OCI-M1 (cell line): Measurements from ENCODE around the gene FOXJ3.
"Not testable (repeated sequence)": the region's sequence is repeated elsewhere in the genome, so short reads cannot be mapped to it uniquely, and the experiment has no call there.

ENCODE experiments used
- DNase-seq: peaks from one replicate; lab custom pipeline; 2025; lab: John Stamatoyannopoulos, UW

The FOXJ3 gene

DNA sequence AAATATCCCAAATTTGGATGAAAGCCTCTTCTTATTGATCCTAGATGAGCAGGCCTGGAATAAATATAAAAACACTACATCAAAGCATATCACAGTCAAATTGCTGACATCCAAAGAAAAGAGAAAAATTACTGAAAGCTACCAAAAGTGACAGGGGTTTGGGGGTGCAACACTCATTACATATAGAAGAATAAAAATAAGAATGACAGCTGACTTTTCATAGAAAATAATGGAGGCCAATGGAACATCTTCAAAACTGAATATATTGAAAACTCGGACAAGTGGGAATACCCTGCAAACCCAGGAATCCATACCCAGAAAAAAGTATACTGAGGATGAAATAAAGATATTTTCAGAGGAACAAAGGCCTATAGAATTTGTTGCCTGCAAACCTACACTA lies 84.0 kb downstream of the FOXJ3 start:
- DNase-seq, result no peak

DNA sequence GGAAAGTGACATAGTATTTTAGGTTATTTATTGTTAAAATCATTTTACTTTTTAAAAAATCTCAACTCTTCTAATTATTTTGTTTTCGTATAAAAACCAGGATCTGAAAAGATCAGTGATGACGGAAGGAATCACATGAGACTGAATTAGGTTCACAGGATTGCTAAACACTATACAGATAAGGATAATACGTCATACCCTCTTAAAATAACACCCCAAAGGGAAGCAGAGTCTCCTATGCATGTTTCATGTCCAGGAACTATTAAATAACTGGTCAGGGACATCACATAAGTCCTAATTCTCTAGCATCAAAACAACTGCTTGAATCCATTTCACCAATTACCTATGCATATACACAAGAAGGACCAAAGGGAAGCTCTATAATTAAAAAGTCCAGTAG lies 84.9 kb downstream of the FOXJ3 start:
- DNase-seq, result no peak

DNA sequence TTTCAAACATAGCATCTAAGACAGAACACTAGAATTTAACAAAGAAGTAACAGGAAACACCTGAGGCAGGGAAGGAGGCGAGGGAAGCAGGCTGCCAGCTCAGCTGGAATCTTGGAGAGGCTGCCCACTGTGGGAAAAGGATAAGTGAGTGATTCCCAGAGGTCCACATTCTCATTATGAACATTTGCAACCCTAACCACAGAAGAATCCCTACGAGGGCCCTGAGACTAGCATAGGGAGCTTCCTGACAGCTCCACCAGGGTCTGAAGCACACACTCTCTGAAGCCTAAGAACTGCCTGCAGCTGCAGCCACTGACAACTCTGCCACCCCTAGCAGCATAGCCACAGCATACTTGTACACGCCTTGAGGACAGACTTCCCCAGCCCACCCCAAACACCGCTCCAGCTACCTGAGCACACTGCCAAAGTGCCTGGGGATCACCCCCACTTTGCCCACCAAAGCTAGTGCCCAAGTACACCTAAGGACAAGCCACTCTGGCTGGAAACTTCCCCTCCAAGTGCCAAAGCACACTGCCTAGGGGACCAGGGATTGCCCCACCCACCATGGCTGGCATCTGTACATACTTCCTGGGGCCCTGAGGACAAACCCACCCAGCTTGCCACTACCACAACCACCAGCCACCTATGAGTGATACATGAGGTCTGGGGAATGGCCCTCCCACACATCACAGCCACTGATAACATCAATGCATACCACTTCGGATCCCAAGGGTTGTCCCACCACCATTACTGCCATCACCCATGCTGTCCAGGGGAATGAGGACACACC lies 93.9 kb downstream of the FOXJ3 start:
- DNase-seq, result no peak

DNA sequence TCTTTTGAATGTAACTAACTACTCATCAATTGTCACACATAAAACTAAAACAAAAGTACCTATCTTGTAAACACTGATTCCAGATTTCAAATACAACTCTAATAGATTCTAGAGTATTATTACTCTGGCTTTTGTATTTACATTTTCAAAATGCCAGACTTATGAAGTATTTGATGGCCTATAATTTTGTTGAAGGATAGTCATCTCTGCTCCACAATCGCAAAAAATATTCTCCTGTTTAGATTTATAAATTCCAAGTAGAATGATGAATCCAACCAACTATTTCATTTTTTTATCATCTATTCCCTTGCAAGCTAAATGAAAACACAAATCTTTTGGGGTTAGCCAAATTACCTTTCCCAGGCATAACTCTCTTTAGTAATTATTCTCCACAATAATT lies 95.5 kb downstream of the FOXJ3 start:
- DNase-seq, result no peak

DNA sequence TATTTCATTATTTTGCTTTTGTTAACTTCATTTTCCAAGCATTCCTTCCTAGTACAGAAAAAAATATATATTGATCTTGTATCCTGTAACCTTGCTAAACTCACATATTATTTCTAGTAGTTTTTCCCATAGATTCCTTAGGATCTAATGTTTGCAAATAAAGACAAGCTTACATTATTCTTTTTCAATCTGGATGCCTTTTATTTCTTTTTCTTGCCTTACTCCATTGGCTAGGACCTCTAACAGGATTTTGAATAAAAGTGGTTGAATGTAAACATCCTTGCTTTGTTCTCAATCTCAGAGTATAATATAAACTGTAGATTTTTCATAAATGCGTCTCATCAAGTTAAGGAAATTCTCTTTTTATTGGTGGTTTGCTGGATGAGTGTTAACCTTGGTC lies 96.0 kb downstream of the FOXJ3 start:
- DNase-seq, result no peak

DNA sequence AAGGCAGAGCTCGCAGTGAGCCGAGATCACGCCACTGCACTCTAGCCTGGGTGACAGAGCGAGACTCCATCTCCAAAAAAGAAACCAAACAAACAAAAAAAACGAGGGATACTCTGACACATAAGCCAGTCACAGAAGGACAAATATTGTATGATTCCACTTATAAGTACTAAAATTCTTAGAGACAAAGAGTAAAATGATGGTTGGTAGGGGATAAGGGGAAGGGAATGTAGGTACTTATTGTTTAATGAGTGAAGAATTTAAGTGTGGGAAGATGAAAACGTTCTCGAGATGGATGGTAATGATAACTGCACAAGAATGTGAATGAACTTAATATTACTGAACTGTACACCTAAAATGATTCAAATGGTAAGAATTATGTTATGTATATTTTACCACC lies 103.8 kb downstream of the FOXJ3 start:
- DNase-seq, result no peak

DNA sequence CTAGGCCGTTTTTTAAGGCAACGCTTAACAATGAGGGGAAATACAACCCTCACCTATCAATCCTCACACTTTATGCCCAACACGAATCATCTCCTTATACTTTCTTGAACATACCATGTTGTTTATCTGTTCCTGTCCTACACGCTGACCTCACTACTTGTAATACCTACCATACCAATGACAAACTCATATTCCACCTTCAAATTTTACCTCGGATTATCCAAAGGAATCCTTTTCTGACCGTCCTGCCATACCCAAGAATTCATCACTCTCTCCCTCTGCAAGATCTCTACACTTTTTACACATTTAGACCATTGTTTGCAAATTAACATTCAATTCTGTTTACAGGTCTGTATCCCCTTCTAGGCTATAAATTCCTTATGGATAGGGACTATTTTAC lies 106.1 kb downstream of the FOXJ3 start:
- no peak for DNase-seq

DNA sequence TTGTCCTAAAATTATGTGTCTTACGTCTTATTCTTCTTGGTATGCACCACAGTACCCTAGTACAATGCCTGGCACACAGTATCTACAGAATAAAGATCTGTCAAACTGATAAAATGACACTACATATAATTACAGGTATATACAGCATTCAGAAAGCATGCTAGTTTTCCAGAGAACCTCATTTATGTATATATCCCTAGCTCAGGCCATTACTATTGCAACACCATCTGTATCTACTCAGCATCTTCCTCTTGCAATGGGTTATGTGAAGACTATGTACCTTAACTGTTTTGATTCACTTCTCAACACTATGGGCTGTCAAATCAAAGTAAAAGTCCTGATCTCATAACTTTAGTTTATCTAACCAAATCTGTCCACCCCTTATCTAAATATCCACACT lies 112.0 kb downstream of the FOXJ3 start:
- DNase-seq, result no peak

DNA sequence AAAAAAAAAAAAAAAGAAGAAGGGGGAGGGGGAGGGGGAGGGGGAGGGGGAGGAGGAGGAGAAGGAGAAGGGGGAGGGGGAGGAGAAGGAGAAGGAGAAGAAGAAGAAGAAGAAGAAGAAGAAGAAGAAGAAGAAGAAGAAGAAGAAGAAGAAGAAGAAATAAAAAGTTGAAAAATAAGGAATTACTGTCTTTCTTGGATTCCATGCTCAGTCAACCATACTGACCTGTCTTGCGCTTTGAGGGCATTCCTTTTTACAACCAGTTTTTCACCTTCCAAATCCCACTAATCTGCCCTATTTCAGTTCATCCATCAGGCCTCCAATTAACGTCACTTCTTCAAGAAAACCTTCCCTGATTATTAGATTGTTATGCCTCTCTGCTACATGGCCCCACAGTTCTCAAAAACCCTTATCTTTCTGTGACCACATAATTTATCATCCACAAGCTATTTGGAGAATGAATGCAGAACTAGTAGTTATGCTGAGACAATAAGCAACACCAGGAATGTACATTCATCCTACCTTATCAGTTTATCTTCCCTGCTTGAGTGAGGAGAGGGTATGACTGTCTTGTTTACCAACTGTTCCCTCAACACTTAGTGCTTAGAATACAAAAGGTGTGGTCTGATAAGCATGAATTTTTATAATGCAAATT lies 113.0 kb downstream of the FOXJ3 start:
- peak; percentile 47 for DNase-seq

DNA sequence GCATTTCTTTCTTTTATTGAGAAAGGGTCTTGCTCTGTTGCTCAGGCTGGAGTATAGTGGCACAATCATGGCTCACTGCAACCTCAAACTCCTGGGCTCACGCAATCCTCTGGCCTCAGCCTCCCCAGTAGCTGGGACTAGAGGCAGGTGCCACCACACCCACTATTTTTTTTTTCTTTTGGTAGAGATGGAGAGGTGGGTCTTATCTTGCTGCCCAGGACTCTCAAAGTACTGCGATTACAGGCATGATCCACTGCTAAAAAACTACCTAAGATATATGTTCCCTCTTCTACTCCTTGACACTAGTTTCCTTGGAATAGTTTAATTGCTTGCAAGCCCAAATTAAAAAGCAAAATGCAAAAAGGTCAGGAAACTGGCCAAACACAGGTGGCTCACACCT lies 113.6 kb downstream of the FOXJ3 start:
- DNase-seq, result no peak

DNA sequence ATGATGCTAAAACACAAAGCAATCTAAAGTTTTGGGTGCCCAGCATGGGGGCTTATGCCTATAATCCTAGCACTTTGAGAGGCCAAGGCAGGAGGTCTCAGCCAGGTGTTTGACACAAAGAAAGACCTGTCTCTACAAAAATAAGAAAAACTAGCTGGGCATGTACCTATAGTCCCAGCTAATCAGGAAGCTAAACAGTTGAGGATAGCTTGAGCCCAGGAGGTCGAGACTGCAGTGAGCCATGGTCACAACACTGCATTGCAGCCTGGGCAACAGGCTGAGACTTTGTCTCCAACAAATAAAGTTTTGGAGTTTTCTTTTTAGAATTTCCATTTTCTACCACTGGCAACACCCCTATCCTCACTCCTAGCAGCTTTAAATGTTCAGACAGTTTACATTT lies 115.4 kb downstream of the FOXJ3 start:
- no peak for DNase-seq

DNA sequence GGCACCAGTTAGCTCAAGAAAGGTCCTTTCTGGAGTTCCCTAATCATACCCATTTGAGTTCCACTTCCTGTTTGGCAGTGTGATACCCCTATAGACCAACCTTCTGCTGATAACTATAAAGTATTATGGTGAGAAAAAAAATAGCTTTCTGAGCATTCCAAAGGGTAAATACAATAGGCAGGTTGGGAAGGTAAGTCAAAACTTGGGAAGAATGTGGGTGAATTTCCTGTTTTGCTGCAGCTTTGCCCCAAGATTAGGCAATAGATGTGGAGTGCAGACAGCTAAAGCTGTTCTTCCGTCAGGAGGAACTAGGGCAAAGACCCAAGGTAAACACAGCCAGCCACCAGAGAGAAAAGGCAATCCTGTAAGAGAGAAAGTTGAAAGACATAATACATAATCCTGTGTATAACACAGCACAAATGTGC lies 120.6 kb downstream of the FOXJ3 start:
- peak; percentile 50 for DNase-seq

DNA sequence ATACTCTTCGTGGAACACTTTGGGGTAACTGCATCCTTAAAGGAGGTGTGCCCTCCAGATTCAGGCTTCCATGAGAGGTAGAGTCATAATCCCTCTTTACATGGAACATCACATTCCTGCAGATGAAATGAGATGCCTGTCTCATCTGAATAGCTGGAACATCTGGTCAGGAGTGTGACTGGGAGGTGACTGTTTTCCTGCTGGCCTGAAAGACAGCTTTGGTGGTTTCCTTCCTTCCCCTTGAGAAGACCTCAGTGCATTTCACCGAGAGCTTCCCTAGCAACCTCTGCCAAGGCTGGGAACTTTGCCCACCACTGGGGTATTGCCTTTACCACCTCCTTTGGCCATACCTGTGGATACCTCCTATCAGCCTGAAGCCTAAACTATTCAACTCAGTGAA lies 123.8 kb downstream of the FOXJ3 start:
- no peak for DNase-seq

DNA sequence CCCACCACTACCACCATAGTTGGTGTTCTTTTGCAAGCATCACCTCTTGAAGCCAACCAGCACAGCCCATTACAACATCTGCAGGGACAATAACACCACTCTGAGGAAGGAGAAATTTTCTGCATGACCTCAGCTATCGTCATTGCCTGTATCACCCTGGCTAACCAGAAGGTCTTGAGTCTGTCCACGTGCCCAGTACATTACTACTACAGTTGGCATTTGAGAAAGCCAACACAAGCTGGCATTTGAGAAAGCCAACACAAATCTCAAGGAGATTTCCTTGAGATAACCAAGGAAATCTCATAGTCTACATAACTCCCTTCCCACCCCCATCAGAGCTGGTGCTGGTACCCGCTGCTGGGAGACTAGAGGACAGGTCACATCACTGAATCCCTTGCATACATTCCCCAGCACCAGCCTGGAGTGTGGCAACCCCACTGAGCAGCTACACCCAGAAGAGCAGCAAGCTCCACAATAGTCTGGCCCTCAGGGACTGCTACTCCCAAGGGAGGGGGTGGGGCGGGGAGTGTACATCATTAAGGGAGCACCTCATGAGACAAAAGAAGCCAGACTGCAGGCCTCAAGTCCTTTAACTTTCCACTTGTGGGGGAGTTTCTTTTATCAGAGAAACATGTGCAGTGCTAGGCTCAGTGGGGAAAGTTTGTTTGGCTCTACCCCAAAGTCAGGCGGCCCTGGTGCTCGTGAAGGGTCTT lies 124.5 kb downstream of the FOXJ3 start:
- no peak for DNase-seq

DNA sequence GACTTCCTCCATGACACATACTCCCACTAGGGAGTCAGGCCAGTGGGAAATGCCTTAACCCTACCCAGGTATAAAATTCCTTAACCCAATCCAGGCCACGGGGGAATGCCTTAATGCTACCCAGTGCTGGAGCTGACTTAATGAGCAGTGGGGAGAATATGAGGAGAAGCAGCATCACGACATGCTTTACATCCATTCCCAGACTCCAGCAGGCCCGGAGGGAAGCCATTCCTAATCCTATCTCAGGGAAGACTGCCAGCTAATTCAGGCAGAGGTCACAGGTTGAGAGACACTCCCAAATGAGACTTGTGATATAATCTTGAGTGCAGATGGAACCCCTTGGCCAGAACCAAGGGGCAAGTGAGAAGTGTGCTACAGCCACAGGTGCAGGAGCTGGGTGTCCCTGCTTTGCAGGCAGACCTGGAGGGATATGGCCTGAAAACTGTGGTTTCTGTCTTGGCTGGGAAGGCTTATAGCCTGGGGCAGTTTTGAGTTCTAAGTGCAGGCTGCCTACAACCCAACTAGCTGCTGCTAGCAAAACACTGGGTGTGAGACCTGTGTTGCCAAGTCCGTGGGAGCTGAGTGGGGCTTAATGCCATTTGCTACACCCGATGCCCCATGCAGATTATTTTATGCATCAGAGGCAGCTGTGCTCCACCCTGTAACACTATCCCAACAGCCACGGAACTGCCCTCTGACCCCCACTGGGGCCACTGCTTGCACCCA lies 125.3 kb downstream of the FOXJ3 start:
- no peak for DNase-seq

DNA sequence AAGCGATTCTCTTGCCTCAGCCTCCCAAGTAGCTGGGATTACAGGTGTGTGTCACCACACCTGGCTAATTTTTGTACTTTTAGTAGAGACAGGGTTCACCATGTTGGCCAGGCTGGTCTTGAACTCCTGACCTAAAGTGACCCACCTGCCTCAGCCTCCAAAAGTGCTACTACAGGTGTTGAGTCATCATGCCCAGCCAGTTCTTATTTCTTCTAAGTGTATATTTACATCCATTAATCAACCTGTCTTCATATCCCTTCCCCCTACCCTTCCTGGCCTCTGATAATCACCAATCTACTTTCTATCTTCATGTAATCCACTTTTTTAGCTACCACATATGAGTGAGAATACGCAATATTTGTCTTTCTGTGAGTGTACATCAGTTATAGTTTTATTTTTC lies 128.1 kb downstream of the FOXJ3 start:
- not testable (repeated sequence) for DNase-seq

DNA sequence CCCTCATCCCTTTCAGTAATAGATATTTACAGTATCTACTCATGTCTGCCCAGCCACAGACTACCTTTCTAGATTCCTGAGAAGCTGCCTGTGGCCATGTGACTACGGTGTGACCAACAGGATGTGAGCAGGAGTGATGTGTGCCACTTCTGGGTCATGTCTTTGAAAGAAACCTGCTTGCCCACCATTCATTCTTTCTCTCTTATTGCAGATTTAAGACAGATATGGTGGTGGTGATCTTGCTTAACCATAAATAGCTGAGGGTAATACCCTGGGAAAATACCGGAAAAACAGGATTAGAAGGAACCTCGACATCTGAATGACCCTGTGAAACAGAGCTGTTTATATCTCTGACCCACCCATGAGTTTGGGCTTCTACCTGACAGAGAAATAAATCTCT lies 128.9 kb downstream of the FOXJ3 start:
- DNase-seq, result no peak

DNA sequence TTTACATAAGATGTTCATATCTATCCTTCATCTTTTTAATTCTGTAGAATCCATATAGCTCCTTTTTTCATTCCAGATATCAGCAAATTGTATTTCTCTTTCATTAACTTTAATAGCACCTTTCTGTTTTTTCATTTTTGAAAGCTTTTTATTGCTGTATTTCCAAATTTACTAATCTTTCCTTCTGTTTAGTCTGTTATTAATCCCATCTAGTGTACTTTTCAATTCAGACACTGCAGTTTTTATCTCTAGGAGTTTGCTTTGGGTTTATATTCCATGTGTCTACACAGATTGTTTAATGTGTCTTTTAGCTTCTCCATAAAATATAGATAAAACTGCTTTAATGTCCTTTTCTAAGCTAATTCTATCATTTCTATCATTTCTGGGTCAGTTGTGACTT lies 133.0 kb downstream of the FOXJ3 start:
- no peak for DNase-seq

DNA sequence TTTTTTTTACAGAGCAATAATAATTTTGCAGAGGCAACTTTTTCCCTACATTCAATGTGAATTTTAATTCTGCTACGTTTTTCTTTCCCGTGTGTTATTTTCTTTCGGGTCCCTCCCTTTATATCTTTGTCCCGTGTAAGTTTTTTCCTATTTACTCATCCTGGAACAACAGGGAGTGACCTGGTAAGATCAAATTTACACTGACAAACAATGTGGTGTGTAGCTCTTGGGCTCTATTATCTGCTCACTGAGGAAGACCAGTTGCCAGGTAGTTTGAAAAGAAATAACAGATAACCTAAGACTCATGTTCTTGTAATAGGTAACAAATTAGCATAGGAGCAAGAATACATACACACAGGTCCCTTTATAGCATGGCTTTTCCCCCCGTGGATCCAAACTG lies 136.8 kb downstream of the FOXJ3 start:
- DNase-seq, result no peak

DNA sequence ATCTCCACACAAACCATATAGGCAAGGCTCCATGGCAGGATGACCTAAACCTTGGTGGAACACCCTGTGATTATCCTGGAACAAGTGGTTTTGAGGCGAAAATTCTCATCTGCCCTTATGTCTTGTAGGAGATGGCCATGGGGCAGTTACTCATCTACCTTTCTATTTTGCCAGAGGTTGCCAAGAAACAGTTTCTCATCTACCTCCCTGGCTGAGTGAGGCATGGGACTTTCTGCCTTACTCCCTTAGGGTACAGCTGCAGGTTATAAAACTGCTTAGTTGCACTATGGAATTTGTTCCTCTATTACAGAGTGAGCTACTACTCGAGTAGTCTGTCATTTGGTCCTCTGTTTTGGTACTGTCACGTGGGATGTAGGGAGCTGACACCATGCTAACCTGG lies 139.2 kb downstream of the FOXJ3 start:
- DNase-seq, result no peak

DNA sequence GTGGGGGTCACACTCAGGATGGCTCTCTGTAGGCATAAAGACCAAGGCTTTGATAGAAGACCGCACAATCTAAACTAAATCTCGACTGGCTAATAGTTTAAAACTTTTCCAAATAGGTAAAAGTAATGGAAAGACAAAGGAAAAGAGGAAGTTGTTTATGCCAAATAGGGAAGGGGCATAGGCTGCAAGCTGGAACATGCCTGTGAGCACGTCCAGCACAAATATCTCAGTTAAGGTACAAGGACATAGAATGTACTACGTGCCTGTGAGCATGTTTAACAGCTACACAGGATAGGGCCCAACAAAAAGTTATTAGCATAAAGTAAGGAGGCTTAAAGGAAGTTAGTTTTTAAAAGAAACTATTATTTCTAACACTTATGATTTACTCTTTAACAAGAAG lies 142.9 kb downstream of the FOXJ3 start:
- no peak for DNase-seq

DNA sequence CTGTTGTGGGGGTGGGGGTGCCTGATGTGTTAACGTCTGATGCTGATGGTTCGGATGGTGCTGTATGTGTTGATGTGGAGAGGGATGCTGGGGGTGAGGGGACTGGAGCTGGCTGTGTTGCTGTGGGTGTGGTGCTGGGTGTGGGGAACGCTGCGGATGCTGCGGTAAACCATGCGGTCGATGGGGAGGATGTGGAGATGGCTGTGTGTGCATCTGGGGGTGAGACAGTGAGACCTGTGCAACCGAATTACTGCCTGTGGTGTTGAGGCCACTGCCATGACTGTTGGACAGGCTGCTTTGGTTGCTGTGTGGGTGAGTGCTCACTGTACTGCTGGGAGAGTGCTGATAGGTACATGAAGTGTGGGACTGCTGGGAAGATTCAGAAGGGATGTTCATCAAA lies 143.7 kb downstream of the FOXJ3 start:
- DNase-seq, result no peak
